ENCODE results near the gene NME3.

DNA sequence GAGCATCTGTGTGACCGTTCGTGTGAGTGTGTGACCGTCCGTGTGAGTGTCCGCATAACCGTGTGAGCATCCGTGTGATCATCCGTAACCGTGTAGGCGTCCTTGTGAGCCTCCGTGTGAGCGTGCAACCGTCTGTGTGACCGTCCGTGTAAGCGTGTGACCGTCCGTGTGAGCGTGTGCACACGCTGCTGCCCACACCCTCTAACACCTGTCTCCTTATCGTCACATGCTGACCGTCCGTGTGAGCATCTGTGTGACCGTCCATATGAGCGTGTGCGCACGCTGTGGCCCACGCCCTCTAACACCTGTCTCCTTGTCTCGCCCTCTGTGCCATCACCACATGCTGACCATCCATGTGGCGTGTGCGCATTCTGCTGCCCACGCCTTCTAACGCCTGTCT is 31.1 kb downstream of the NME3 start:
- TF ChIP-seq, protein P1, sequence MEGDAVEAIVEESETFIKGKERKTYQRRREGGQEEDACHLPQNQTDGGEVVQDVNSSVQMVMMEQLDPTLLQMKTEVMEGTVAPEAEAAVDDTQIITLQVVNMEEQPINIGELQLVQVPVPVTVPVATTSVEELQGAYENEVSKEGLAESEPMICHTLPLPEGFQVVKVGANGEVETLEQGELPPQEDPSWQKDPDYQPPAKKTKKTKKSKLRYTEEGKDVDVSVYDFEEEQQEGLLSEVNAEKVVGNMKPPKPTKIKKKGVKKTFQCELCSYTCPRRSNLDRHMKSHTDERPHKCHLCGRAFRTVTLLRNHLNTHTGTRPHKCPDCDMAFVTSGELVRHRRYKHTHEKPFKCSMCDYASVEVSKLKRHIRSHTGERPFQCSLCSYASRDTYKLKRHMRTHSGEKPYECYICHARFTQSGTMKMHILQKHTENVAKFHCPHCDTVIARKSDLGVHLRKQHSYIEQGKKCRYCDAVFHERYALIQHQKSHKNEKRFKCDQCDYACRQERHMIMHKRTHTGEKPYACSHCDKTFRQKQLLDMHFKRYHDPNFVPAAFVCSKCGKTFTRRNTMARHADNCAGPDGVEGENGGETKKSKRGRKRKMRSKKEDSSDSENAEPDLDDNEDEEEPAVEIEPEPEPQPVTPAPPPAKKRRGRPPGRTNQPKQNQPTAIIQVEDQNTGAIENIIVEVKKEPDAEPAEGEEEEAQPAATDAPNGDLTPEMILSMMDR (IDR thresholded peaks at IDR 0.05) = no peak
- no peak for TF ChIP-seq POLR2A (IDR thresholded peaks at IDR 0.05)

Measured in testis (tissue), 2 donors.